Measurements from ENCODE around the gene POU2F2.

Gene POU2F2

GRCh38 chr19:42068361-42068755 is 63.9 kb downstream of the POU2F2 start:
- H4K20me1 ChIP-seq (ENCODE audit: low read depth, low read length): no peaks in the 10 kb centered on the region
- TF ChIP-seq CTCF (IDR thresholded peaks at IDR 0.05; ENCODE audit: insufficient read depth, low read length, poor library complexity, severe bottlenecking): no peak
- no peak for TF ChIP-seq EZH2phosphoT487 (conservative IDR thresholded peaks at IDR 0.05; ENCODE audit: low read length)
- no peaks in the 10 kb centered on the region for H3K27me3 ChIP-seq (ENCODE audit: low read length)
- no peaks in the 10 kb centered on the region for H3F3A ChIP-seq (ENCODE audit: insufficient read depth)
- H3K4me2 ChIP-seq (ENCODE audit: low read depth, low read length, poor library complexity, severe bottlenecking): no peak overlapping the region
- H3K36me3 ChIP-seq (ENCODE audit: low read length): no peaks in the 10 kb centered on the region
- no peak overlapping the region for H2AFZ ChIP-seq (ENCODE audit: low read depth, low read length, severe bottlenecking)
- H3K4me3 ChIP-seq (ENCODE audit: insufficient read depth, low read length, poor library complexity, severe bottlenecking): no peak overlapping the region
- no peaks in the 10 kb centered on the region for H3K9me3 ChIP-seq (ENCODE audit: insufficient read depth, low read length)
- H3K9ac ChIP-seq (ENCODE audit: low read length): no peak overlapping the region
- H3K9me2 ChIP-seq (replicated peaks; ENCODE audit: insufficient read depth, low read length): no peaks in the 10 kb centered on the region
- no peaks in the 10 kb centered on the region for H3K79me2 ChIP-seq (ENCODE audit: insufficient read depth, low read length)
- no peak overlapping the region for H3K27ac ChIP-seq (ENCODE audit: low read depth, low read length)

- H2AFZ ChIP-seq (ENCODE audit: low read depth, low read length, severe bottlenecking): no peak overlapping the region
- H3K9me3 ChIP-seq (ENCODE audit: insufficient read depth, low read length): no peaks in the 10 kb centered on the region
- no peak overlapping the region for H3K4me2 ChIP-seq (ENCODE audit: low read depth, low read length, poor library complexity, severe bottlenecking)
- no peaks in the 10 kb centered on the region for H3K79me2 ChIP-seq (ENCODE audit: insufficient read depth, low read length)
- H3F3A ChIP-seq (ENCODE audit: insufficient read depth): no peaks in the 10 kb centered on the region
- H3K27me3 ChIP-seq (ENCODE audit: low read length): no peaks in the 10 kb centered on the region
- H4K20me1 ChIP-seq (ENCODE audit: low read depth, low read length): no peaks in the 10 kb centered on the region
- H3K36me3 ChIP-seq (ENCODE audit: low read length): no peaks in the 10 kb centered on the region
- TF ChIP-seq EZH2phosphoT487 (conservative IDR thresholded peaks at IDR 0.05; ENCODE audit: low read length): no peak
- no peak for TF ChIP-seq CTCF (IDR thresholded peaks at IDR 0.05; ENCODE audit: insufficient read depth, low read length, poor library complexity, severe bottlenecking)
- H3K27ac ChIP-seq (ENCODE audit: low read depth, low read length): no peak overlapping the region
- H3K9ac ChIP-seq (ENCODE audit: low read length): no peak overlapping the region
- H3K4me3 ChIP-seq (ENCODE audit: insufficient read depth, low read length, poor library complexity, severe bottlenecking): no peak overlapping the region
- no peaks in the 10 kb centered on the region for H3K9me2 ChIP-seq (replicated peaks; ENCODE audit: insufficient read depth, low read length)
Measured at GRCh38 chr19:42067315-42067888, 64.8 kb downstream of the POU2F2 start.

- H3K4me3 ChIP-seq (ENCODE audit: insufficient read depth, low read length, poor library complexity, severe bottlenecking): no peak overlapping the region
- no peaks in the 10 kb centered on the region for H3K27me3 ChIP-seq (ENCODE audit: low read length)
- no peak overlapping the region for H3K27ac ChIP-seq (ENCODE audit: low read depth, low read length)
- H3K9ac ChIP-seq (ENCODE audit: low read length): no peak overlapping the region
- no peaks in the 10 kb centered on the region for H3K9me2 ChIP-seq (replicated peaks; ENCODE audit: insufficient read depth, low read length)
- H2AFZ ChIP-seq (ENCODE audit: low read depth, low read length, severe bottlenecking): no peak overlapping the region
- H3K36me3 ChIP-seq (ENCODE audit: low read length): no peaks in the 10 kb centered on the region
- H4K20me1 ChIP-seq (ENCODE audit: low read depth, low read length): no peaks in the 10 kb centered on the region
- no peaks in the 10 kb centered on the region for H3K79me2 ChIP-seq (ENCODE audit: insufficient read depth, low read length)
- no peaks in the 10 kb centered on the region for H3K9me3 ChIP-seq (ENCODE audit: insufficient read depth, low read length)
- no peaks in the 10 kb centered on the region for H3F3A ChIP-seq (ENCODE audit: insufficient read depth)
- TF ChIP-seq CTCF (IDR thresholded peaks at IDR 0.05; ENCODE audit: insufficient read depth, low read length, poor library complexity, severe bottlenecking): no peak
- TF ChIP-seq EZH2phosphoT487 (conservative IDR thresholded peaks at IDR 0.05; ENCODE audit: low read length): no peak
- no peak overlapping the region for H3K4me2 ChIP-seq (ENCODE audit: low read depth, low read length, poor library complexity, severe bottlenecking)
Measured at GRCh38 chr19:42066075-42066754, 66.0 kb downstream of the POU2F2 start.
